GM12865 (cell line): ENCODE measurements around the gene PPP1R3D.
A peak's percentile ranks its signal among the peaks of the same experiment; 100 is the strongest.

ENCODE experiments used
- DNase-seq: peaks from one replicate; pipeline ENCODE4 v3.0.0; 2010; ENCODE audit warnings: low read depth
- H3K4me3 ChIP-seq: 2 replicates; pipeline ENCODE4 v1.5.1; 2011; ENCODE audit warnings: mild to moderate bottlenecking, low read depth, low read length, control low read depth
- CTCF ChIP-seq: IDR thresholded peaks from 2 replicates; pipeline ENCODE4 v1.5.1; 2011; ENCODE audit warnings: low read length, control low read depth, low read depth, inconsistent platforms; ENCODE audit not compliant: insufficient read depth; ENCODE audit errors: missing control alignments

Gene PPP1R3D

GRCh38 chr20:59936409-59936808, 3.7 kb downstream of the PPP1R3D start:
- TF ChIP-seq CTCF: no peak
- H3K4me3 ChIP-seq: no peak overlapping the region
- DNase-seq: no peak

GRCh38 chr20:59935457-59936185, 4.5 kb downstream of the PPP1R3D start:
- DNase-seq: no peak
- no peak overlapping the region for H3K4me3 ChIP-seq
- no peak for TF ChIP-seq CTCF

- peak; percentile 75 for DNase-seq
- H3K4me3 ChIP-seq: peak overlapping the region; percentile 68
- peak; percentile 79 for TF ChIP-seq CTCF
Observed at GRCh38 chr20:59933849-59934585, 6.1 kb downstream of the PPP1R3D start.

GRCh38 chr20:59933296-59933848, 6.7 kb downstream of the PPP1R3D start, which contains the start of gene SYCP2:
TSS of gene SYCP2 (minus strand) at chr20:59933637. CDS start at chr20:59922413, 11,224 bp downstream.
- TF ChIP-seq CTCF: no peak
- DNase-seq: peak; percentile 80
- peak within 1 kb of the TSS; percentile 68 for H3K4me3 ChIP-seq

GRCh38 chr20:59932616-59933295, 7.3 kb downstream of the PPP1R3D start:
- no peak for DNase-seq
- no peak overlapping the region; the same call in 1 of the 2 replicates for H3K4me3 ChIP-seq
- no peak for TF ChIP-seq CTCF

GRCh38 chr20:59931511-59932312, 8.4 kb downstream of the PPP1R3D start:
- no peak for TF ChIP-seq CTCF
- DNase-seq: no peak
- no peak overlapping the region for H3K4me3 ChIP-seq
